Measurements from ENCODE around the gene ELOB.

The ELOB gene

GRCh38 chr16:2785101-2785991 is 8.3 kb upstream of the ELOB start:
- TF ChIP-seq, protein P1, sequence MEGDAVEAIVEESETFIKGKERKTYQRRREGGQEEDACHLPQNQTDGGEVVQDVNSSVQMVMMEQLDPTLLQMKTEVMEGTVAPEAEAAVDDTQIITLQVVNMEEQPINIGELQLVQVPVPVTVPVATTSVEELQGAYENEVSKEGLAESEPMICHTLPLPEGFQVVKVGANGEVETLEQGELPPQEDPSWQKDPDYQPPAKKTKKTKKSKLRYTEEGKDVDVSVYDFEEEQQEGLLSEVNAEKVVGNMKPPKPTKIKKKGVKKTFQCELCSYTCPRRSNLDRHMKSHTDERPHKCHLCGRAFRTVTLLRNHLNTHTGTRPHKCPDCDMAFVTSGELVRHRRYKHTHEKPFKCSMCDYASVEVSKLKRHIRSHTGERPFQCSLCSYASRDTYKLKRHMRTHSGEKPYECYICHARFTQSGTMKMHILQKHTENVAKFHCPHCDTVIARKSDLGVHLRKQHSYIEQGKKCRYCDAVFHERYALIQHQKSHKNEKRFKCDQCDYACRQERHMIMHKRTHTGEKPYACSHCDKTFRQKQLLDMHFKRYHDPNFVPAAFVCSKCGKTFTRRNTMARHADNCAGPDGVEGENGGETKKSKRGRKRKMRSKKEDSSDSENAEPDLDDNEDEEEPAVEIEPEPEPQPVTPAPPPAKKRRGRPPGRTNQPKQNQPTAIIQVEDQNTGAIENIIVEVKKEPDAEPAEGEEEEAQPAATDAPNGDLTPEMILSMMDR (IDR thresholded peaks at IDR 0.05): no peak

- TF ChIP-seq, protein P1 (IDR thresholded peaks at IDR 0.05): no peak
Measured at GRCh38 chr16:2784358-2785100, 7.4 kb upstream of the ELOB start.

GRCh38 chr16:2783581-2784357 is 6.7 kb upstream of the ELOB start:
- TF ChIP-seq, protein P1 (IDR thresholded peaks at IDR 0.05): no peak

- TF ChIP-seq, protein P1 (IDR thresholded peaks at IDR 0.05): no peak
Measured at GRCh38 chr16:2782583-2783351, 5.7 kb upstream of the ELOB start.

DNA sequence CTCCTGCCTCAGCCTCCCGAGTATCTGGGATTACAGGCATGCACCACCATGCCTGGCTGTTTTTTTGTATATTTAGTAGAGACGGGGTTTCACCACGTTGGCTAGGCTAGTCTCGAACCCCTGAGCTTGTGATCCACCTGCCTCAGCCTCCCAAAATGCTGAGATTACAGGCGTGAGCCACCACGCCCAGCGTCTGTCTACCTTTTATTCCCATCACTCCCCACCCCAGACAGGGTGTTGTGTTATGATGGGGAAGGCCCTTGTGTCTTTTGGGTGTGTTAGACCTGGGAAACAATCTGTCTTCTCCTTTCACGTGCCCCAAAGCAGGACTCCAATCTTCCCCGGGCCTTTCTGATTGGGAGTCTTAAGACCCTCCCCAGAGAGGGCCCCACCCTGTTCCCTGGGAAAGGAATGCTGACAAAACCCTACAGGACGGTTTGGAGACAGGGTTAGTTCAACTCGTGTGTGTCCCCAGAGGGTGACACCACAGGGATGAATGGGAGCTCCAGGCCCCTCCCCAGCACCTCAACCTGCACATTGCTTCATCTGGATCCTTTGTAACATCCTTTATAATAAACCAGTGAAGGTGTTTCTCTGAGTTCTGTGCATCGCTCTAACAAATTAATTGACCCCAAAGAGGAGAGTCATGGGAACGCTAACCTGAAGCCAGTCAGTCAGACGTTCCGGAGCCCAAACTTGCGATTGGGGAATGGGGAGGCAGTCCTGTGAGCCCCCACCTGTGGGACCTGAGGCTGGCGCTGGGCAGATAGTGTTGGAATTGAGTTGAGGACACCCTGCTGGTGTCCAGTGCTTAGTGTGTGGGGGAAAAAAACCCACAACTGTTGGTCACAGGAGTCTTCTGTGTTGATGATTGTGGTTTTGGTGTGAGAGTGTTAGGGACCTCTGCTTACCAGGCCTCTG is 3.2 kb upstream of the ELOB start:
- TF ChIP-seq, protein P1 (IDR thresholded peaks at IDR 0.05): no peak

DNA sequence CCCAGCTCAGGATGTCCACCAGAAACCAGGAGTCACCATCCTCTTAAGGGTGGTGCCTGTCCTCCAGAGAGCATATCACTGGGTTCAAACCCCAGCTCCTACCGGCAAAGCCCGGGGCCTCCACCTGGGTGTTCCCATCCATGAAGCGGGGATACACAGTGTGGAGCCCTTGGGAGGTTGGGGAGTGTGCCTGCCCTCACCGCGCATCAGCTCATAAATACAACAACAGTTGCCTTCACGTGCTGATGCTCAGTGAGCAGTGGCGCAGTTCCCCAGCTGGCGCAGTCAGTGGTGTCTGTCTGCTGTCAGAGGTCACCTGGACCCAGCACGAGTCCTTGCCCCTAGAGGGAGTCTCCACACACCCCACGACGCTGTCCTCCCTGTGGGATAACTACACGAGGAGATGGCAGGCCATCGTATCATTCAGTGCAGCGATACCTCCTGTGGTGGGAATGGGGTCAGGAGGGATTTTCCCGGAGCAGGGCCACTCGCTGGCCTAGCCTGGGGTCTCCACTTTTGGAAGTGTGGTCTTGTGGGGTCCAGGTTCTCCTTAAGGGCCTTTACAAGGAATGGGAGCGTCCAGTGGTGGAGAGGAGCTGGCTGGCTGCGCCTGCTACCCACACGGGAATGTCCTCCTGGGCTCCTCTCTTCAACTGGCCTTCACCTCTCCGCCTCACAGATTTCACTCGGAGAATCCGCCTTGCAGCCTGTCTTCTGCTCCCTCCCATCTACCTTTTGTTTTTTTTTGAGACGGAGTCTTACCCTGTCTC is 2.3 kb upstream of the ELOB start:
- TF ChIP-seq, protein P1 (IDR thresholded peaks at IDR 0.05): no peak
